Esophagus muscularis mucosa (tissue), 4 donors: ENCODE measurements around the gene CAMTA1. TPM values are rescaled to one million over a fixed set of nuclear protein-coding genes. Genes with fewer than 3 reads are reported as not detected.
A peak's percentile ranks its signal among the peaks of the same experiment; 100 is the strongest.

Source experiments
- DNase-seq: peaks from one replicate; pipeline ENCODE4 v3.0.0-alpha.2; 2017; ENCODE audit errors: extremely low spot score
- H3K27ac ChIP-seq, 4 donors: fragments of 200-600 bp; sonication (generic); replicated peaks in 1 of 4; 1 replicate in 3 of 4; 2 replicates in 1 of 4; pipeline ENCODE4 v1.5.1; 2016 to 2019; ENCODE audit warnings: mild to moderate bottlenecking in 1 of 4
- H3K27me3 ChIP-seq, 4 donors: fragments of 200-600 bp; sonication (generic); one replicate each; pipeline versions ENCODE4 v1.5.1 to v1.6.0; 2016 to 2019
- H3K36me3 ChIP-seq, 4 donors: fragments of 200-600 bp; sonication (generic); one replicate each; pipeline ENCODE4 v1.5.1; 2016 to 2019
- H3K4me1 ChIP-seq, 4 donors: fragments of 200-600 bp; sonication (generic); one replicate each; pipeline ENCODE4 v1.5.1; 2016 to 2019
- H3K4me3 ChIP-seq, 4 donors: fragments of 200-600 bp; sonication (generic); 1 replicate in 2 of 4; 2 replicates in 2 of 4; pipeline ENCODE4 v1.5.1; 2016 to 2019; ENCODE audit warnings: mild to moderate bottlenecking in 4 of 4, moderate library complexity in 1 of 4
- H3K9me3 ChIP-seq, 4 donors: fragments of 200-600 bp; sonication (generic); 1 replicate in 3 of 4; 2 replicates in 1 of 4; pipeline ENCODE4 v1.5.1; 2016 to 2019
- CTCF ChIP-seq, 3 experiments: fragments of 200-600 bp in 2 of 3; fragments of 450-650 bp in 1 of 3; sonication (generic) in 2 of 3; IDR thresholded peaks; one replicate each; pipeline ENCODE4 v1.5.1; 2017 to 2019; ENCODE audit warnings: antibody characterized with exemption in 3 of 3, mild to moderate bottlenecking in 2 of 3, moderate library complexity in 1 of 3
- EP300 ChIP-seq: sonication (generic); formaldehyde crosslinking; IDR thresholded peaks from one replicate; pipeline ENCODE4 v1.6.1; 2017; ENCODE audit warnings: antibody characterized with exemption
- POLR2A ChIP-seq: fragments of 450-650 bp; IDR thresholded peaks from one replicate; pipeline ENCODE4 v1.6.1; 2017; ENCODE audit warnings: antibody characterized with exemption, moderate library complexity, mild to moderate bottlenecking, low read depth
- POLR2AphosphoS5 ChIP-seq, 2 donors: sonication (generic); formaldehyde crosslinking; IDR thresholded peaks; one replicate each; pipeline ENCODE4 v1.6.1; 2017; ENCODE audit warnings: antibody characterized with exemption in 2 of 2
- WGBS: methylation state at CpG from one replicate; pipeline ENCODE4 v1.1.5; 2018; 5-methylcytosine and 5-hydroxymethylcytosine counted together
- intact Hi-C: fragments of 100-400 bp; cut with DNase I; formaldehyde crosslinking; loops from one replicate; pipeline ENCODE4 v1.15.1; 2023
- total RNA-seq, 4 donors: library from RNA; depleted of rRNA; stranded (reverse); fragments of >200 nt; gene quantifications; one replicate each; pipeline versions ENCODE4 v1.1.0 to v1.2.1, GENCODE V29; 2016

CAMTA1 gene
- total RNA-seq, 4 donors from 2014 or later, result 109 to 226 (median 139) TPM

GRCh38 chr1:7783178-7783711, 998.0 kb downstream of the CAMTA1 start:
- 4% methylated on average over 17 of the region's 34 CpGs for whole genome bisulfite sequencing
- H3K9me3 ChIP-seq, result no peaks in the 10 kb centered on the region
- DNase-seq, result no peak
- H3K27me3 ChIP-seq, result no peaks in the 10 kb centered on the region
- TF ChIP-seq CTCF (IDR thresholded peaks at IDR 0.05) (no peak), POLR2AphosphoS5 (IDR thresholded peaks at IDR 0.05) (peak in 1 of 2 donors; percentile 39), EP300 (no peak), POLR2A (peak; percentile 8)
- intact Hi-C loops, result no loop called here
- peaks cover 18 to 51% (median 49%) of the 10 kb centered on the region in 4 donors for H3K4me1 ChIP-seq
- H3K36me3 ChIP-seq, result peaks cover 23 to 45% (median 34%) of the 10 kb centered on the region in 4 donors
- H3K27ac ChIP-seq, result peak overlapping the region; percentile 89 to 98 (median 94)
- peak overlapping the region; percentile 69 to 84 (median 78) for H3K4me3 ChIP-seq

GRCh38 chr1:7783826-7784491, 998.7 kb downstream of the CAMTA1 start, which contains the start of gene PER3:
Gene PER3, plus strand, starts transcription at chr1:7784291. Its CDS starts 587 bp downstream, at chr1:7784878.
- TF ChIP-seq CTCF (IDR thresholded peaks at IDR 0.05) (peak in 1 of 3 experiments; percentile 19), POLR2A (no peak), POLR2AphosphoS5 (IDR thresholded peaks at IDR 0.05) (peak; percentile 61 to 75), EP300 (no peak)
- peaks cover 16 to 45% (median 31%) of the 10 kb centered on the region in 4 donors for H3K36me3 ChIP-seq
- peaks cover 18 to 55% (median 55%) of the 10 kb centered on the region in 4 donors for H3K4me1 ChIP-seq
- H3K27ac ChIP-seq, result peak within 1 kb of the TSS; percentile 93 to 99 (median 96)
- WGBS, result 0% methylated on average over 1 of the region's 90 CpGs
- DNase-seq, result peak; percentile 99
- H3K4me3 ChIP-seq, result peak within 1 kb of the TSS; percentile 69 to 84 (median 78)
- no peaks in the 10 kb centered on the region for H3K27me3 ChIP-seq
- intact Hi-C loops, result no loop called here
- H3K9me3 ChIP-seq, result no peaks in the 10 kb centered on the region

- Histone ChIP-seq H3K36me3 (peaks cover 14 to 46% (median 31%) of the 10 kb centered on the region in 4 donors), H3K27ac (peak overlapping the region; percentile 93 to 99 (median 96)), H3K9me3 (no peaks in the 10 kb centered on the region), H3K4me1 (peaks cover 18 to 60% (median 55%) of the 10 kb centered on the region in 4 donors), H3K27me3 (no peaks in the 10 kb centered on the region), H3K4me3 (peak overlapping the region; percentile 69 to 84 (median 78))
- 26% methylated on average over 34 of the region's 52 CpGs for WGBS
- DNase-seq, result no peak
- TF ChIP-seq POLR2AphosphoS5 (IDR thresholded peaks at IDR 0.05) (no peak), POLR2A (peak; percentile 19)
- intact Hi-C loops, result no loop called here
These were observed 999.3 kb downstream of the CAMTA1 start for GRCh38 chr1:7784492-7785071.

- Histone ChIP-seq H3K36me3 (peaks cover 13 to 46% (median 31%) of the 10 kb centered on the region in 4 donors), H3K4me1 (peaks cover 18 to 60% (median 55%) of the 10 kb centered on the region in 4 donors), H3K27me3 (no peaks in the 10 kb centered on the region), H3K27ac (peak overlapping the region; percentile 93 to 99 (median 96)), H3K9me3 (no peaks in the 10 kb centered on the region), H3K4me3 (peak overlapping the region; percentile 69 to 84 (median 78))
- no peak for DNase-seq
- 65% methylated on average over 7 of the region's 7 CpGs for whole genome bisulfite sequencing
- intact Hi-C loops, result no loop called here
- TF ChIP-seq CTCF (IDR thresholded peaks at IDR 0.05) (no peak), POLR2A (no peak), EP300 (no peak)
These were observed 999.9 kb downstream of the CAMTA1 start for GRCh38 chr1:7785108-7785507.

- TF ChIP-seq POLR2AphosphoS5 (IDR thresholded peaks at IDR 0.05), result no peak
- Histone ChIP-seq H3K36me3 (peaks cover 9 to 50% (median 34%) of the 10 kb centered on the region in 4 donors), H3K9me3 (peaks cover 0 to 6% (median 0%) of the 10 kb centered on the region in 4 donors), H3K27ac (peak overlapping the region; percentile 8 to 54 (median 45)), H3K27me3 (no peaks in the 10 kb centered on the region), H3K4me3 (peak overlapping the region in 1 of 4 donors; percentile 16), H3K4me1 (peaks cover 18 to 60% (median 55%) of the 10 kb centered on the region in 4 donors)
- no peak for DNase-seq
- WGBS, result 34% methylated on average over 5 of the region's 5 CpGs
- intact Hi-C loops, result no loop called here
These were observed 1001.5 kb downstream of the CAMTA1 start for GRCh38 chr1:7786795-7787194.
